ENCODE data around the gene ARPC1A. TPM values are rescaled to one million over a fixed set of nuclear protein-coding genes. Genes with fewer than 3 reads are reported as not detected.
A peak's percentile ranks its signal among the peaks of the same experiment; 100 is the strongest.
"Not testable (repeated sequence)": the region's sequence is repeated elsewhere in the genome, so short reads cannot be mapped to it uniquely, and the experiment has no call there.

ARPC1A gene
- total RNA-seq, 1 donor from 2014 or later = 105 TPM

GRCh38 chr7:99386584-99387238, 61.0 kb downstream of the ARPC1A start:
- peak; percentile 36 for TF ChIP-seq CTCF (IDR thresholded peaks at IDR 0.05)
- no peaks in the 10 kb centered on the region for H3K27me3 Mint-ChIP-seq (ENCODE audit: unreplicated experiment)
- H3K36me3 Mint-ChIP-seq (ENCODE audit: unreplicated experiment) = peaks cover 11% of the 10 kb centered on the region
- no peak overlapping the region for H3K27ac Mint-ChIP-seq (ENCODE audit: unreplicated experiment)
- no peaks in the 10 kb centered on the region for H3K4me1 Mint-ChIP-seq (ENCODE audit: unreplicated experiment)
- no peaks in the 10 kb centered on the region for H3K9me3 Mint-ChIP-seq (ENCODE audit: unreplicated experiment)
- DNase-seq (ENCODE audit: extremely low spot score, unreplicated experiment) = no peak
- no peak overlapping the region for H3K4me3 Mint-ChIP-seq (ENCODE audit: unreplicated experiment)

DNA sequence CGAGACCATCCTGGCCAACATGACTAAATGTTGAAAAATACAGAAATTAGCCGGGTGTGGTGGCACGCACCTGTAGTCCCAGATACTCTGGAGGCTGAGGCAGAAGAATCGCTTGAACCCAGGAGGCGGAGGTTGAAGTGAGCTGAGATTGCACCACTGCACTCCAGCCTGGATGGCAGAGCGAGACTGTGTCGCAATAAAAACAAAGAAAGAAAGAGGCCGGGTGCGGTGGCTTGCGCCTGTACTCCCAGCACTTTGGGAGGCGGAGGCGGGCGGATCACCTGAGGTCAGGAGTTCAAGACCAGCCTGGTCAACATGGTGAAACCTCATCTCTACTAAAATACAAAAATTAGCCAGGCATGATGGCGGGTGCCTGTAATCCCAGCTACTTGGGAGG, 61.5 kb downstream of the ARPC1A start:
- not testable (repeated sequence) for DNase-seq (ENCODE audit: extremely low spot score, unreplicated experiment); H3K4me1 Mint-ChIP-seq (ENCODE audit: unreplicated experiment); H3K9me3 Mint-ChIP-seq (ENCODE audit: unreplicated experiment); H3K27ac Mint-ChIP-seq (ENCODE audit: unreplicated experiment); H3K4me3 Mint-ChIP-seq (ENCODE audit: unreplicated experiment); H3K27me3 Mint-ChIP-seq (ENCODE audit: unreplicated experiment)
- peaks cover 11% of the 10 kb centered on the region for H3K36me3 Mint-ChIP-seq (ENCODE audit: unreplicated experiment)

GRCh38 chr7:99387912-99388311, 62.2 kb downstream of the ARPC1A start:
- no peak for DNase-seq (ENCODE audit: extremely low spot score, unreplicated experiment)
- H3K27me3 Mint-ChIP-seq (ENCODE audit: unreplicated experiment) = no peaks in the 10 kb centered on the region
- peaks cover 11% of the 10 kb centered on the region for H3K36me3 Mint-ChIP-seq (ENCODE audit: unreplicated experiment)
- H3K27ac Mint-ChIP-seq (ENCODE audit: unreplicated experiment) = no peak overlapping the region
- no peak overlapping the region for H3K4me3 Mint-ChIP-seq (ENCODE audit: unreplicated experiment)
- TF ChIP-seq CTCF (IDR thresholded peaks at IDR 0.05) = no peak
- no peaks in the 10 kb centered on the region for H3K9me3 Mint-ChIP-seq (ENCODE audit: unreplicated experiment)
- H3K4me1 Mint-ChIP-seq (ENCODE audit: unreplicated experiment) = peaks cover 3% of the 10 kb centered on the region

- no peak overlapping the region for H3K27ac Mint-ChIP-seq (ENCODE audit: unreplicated experiment)
- H3K4me1 Mint-ChIP-seq (ENCODE audit: unreplicated experiment) = peaks cover 13% of the 10 kb centered on the region
- peaks cover 12% of the 10 kb centered on the region for H3K36me3 Mint-ChIP-seq (ENCODE audit: unreplicated experiment)
- H3K27me3 Mint-ChIP-seq (ENCODE audit: unreplicated experiment) = no peaks in the 10 kb centered on the region
- no peak for TF ChIP-seq CTCF (IDR thresholded peaks at IDR 0.05)
- H3K4me3 Mint-ChIP-seq (ENCODE audit: unreplicated experiment) = no peak overlapping the region
- no peak for DNase-seq (ENCODE audit: extremely low spot score, unreplicated experiment)
- H3K9me3 Mint-ChIP-seq (ENCODE audit: unreplicated experiment) = no peaks in the 10 kb centered on the region
Measured at GRCh38 chr7:99389772-99390171, 64.1 kb downstream of the ARPC1A start.

- DNase-seq (ENCODE audit: extremely low spot score, unreplicated experiment) = no peak
- Mint-ChIP-seq H3K27ac (ENCODE audit: unreplicated experiment) (peak overlapping the region; percentile 10), H3K9me3 (ENCODE audit: unreplicated experiment) (no peaks in the 10 kb centered on the region), H3K36me3 (ENCODE audit: unreplicated experiment) (peaks cover 12% of the 10 kb centered on the region), H3K27me3 (ENCODE audit: unreplicated experiment) (no peaks in the 10 kb centered on the region), H3K4me3 (ENCODE audit: unreplicated experiment) (no peak overlapping the region), H3K4me1 (ENCODE audit: unreplicated experiment) (peaks cover 13% of the 10 kb centered on the region)
- TF ChIP-seq CTCF (IDR thresholded peaks at IDR 0.05) = no peak
Measured at GRCh38 chr7:99390941-99391602, 65.4 kb downstream of the ARPC1A start.
